ENCODE measurements around the gene NPM3. TPM values are rescaled to one million over a fixed set of nuclear protein-coding genes. Genes with fewer than 3 reads are reported as not detected.

NPM3 gene
- total RNA-seq, 4 donors from 2014 or later = 12.9 to 37.0 (median 16.0) TPM

- intact Hi-C loops (cut with DNase I; ENCODE audit: low total_unique reads) = no loop called here
- Histone ChIP-seq H3K27me3 (peaks cover 53 to 58% (median 58%) of the 10 kb centered on the region in 3 donors), H3K4me3 (no peak overlapping the region), H3K9me3 (no peaks in the 10 kb centered on the region), H3K4me1 (peaks cover 7 to 9% of the 10 kb centered on the region in 2 donors), H3K36me3 (no peaks in the 10 kb centered on the region), H3K27ac (no peak overlapping the region)
- in situ Hi-C loops (cut with MboI; ENCODE audit: low sequenced_read_pairs in 4 of 4) = no loop called here
- ATAC-seq (no peak), DNase-seq (no peak)
- TF ChIP-seq POLR2A (IDR thresholded peaks at IDR 0.05) = no peak
- no peak for TF ChIP-seq CTCF (IDR thresholded peaks at IDR 0.05 in 4 of 5, conservative IDR thresholded peaks at IDR 0.05 in 1 of 5)
Measured at GRCh38 chr10:101772017-101772894, 11.0 kb downstream of the NPM3 start.

GRCh38 chr10:101771380-101771779, 11.9 kb downstream of the NPM3 start:
- H3K27me3 ChIP-seq = peaks cover 47 to 53% (median 50%) of the 10 kb centered on the region in 3 donors
- H3K36me3 ChIP-seq = no peaks in the 10 kb centered on the region
- H3K4me1 ChIP-seq = peaks cover 7 to 9% of the 10 kb centered on the region in 2 donors
- no peak overlapping the region for H3K4me3 ChIP-seq
- DNase-seq = no peak
- no peak overlapping the region for H3K27ac ChIP-seq
- TF ChIP-seq POLR2A (IDR thresholded peaks at IDR 0.05) (no peak), CTCF (IDR thresholded peaks at IDR 0.05 in 4 of 5, conservative IDR thresholded peaks at IDR 0.05 in 1 of 5) (no peak)
- in situ Hi-C loops (cut with MboI; ENCODE audit: low sequenced_read_pairs in 4 of 4) = no loop called here
- intact Hi-C loops (cut with DNase I; ENCODE audit: low total_unique reads) = no loop called here
- H3K9me3 ChIP-seq = no peaks in the 10 kb centered on the region
- ATAC-seq = no peak

- DNase-seq (no peak), ATAC-seq (no peak)
- Histone ChIP-seq H3K27ac (no peak overlapping the region), H3K9me3 (no peaks in the 10 kb centered on the region), H3K27me3 (peaks cover 46 to 52% (median 47%) of the 10 kb centered on the region in 3 donors), H3K4me1 (peaks cover 7 to 8% of the 10 kb centered on the region in 2 donors), H3K4me3 (no peak overlapping the region), H3K36me3 (no peaks in the 10 kb centered on the region)
- in situ Hi-C loops (cut with MboI; ENCODE audit: low sequenced_read_pairs in 4 of 4) (no loop called here), intact Hi-C loops (cut with DNase I; ENCODE audit: low total_unique reads) (no loop called here)
- TF ChIP-seq POLR2A (IDR thresholded peaks at IDR 0.05) (no peak), CTCF (IDR thresholded peaks at IDR 0.05 in 4 of 5, conservative IDR thresholded peaks at IDR 0.05 in 1 of 5) (no peak)
Measured at GRCh38 chr10:101770331-101771215, 12.7 kb downstream of the NPM3 start.

GRCh38 chr10:101769541-101770180, 13.6 kb downstream of the NPM3 start:
- ATAC-seq (no peak), DNase-seq (no peak)
- in situ Hi-C loops (cut with MboI; ENCODE audit: low sequenced_read_pairs in 4 of 4) = no loop called here
- H3K9me3 ChIP-seq = no peaks in the 10 kb centered on the region
- H3K27me3 ChIP-seq = peaks cover 36 to 43% (median 37%) of the 10 kb centered on the region in 3 donors
- H3K36me3 ChIP-seq = no peaks in the 10 kb centered on the region
- intact Hi-C loops (cut with DNase I; ENCODE audit: low total_unique reads) = no loop called here
- no peaks in the 10 kb centered on the region for H3K4me1 ChIP-seq
- TF ChIP-seq CTCF (IDR thresholded peaks at IDR 0.05 in 4 of 5, conservative IDR thresholded peaks at IDR 0.05 in 1 of 5) (no peak), POLR2A (IDR thresholded peaks at IDR 0.05) (no peak)
- H3K4me3 ChIP-seq = no peak overlapping the region
- H3K27ac ChIP-seq = no peak overlapping the region

Data from gastrocnemius medialis (tissue), 4 donors.